Neural progenitor cell (in vitro differentiated cells): Measurements from ENCODE around the gene OPCML.

ENCODE experiments used
- EZH2 ChIP-seq: fragments of 200-600 bp; sonication (generic); IDR thresholded peaks from 2 replicates; pipeline ENCODE4 v1.6.1; 2017; ENCODE audit warnings: antibody characterized with exemption, mild to moderate bottlenecking, moderate library complexity
- EZH2phosphoT487 ChIP-seq: fragments of 200-600 bp; sonication (generic); IDR thresholded peaks from 2 replicates; pipeline ENCODE4 v1.6.1; 2017; ENCODE audit warnings: antibody characterized with exemption

GRCh38 chr11:133075351-133075750, 456.9 kb downstream of the OPCML start:
- TF ChIP-seq EZH2 (no peak), EZH2phosphoT487 (no peak)
